PC-9 (cell line): Measurements from ENCODE around the gene GORASP2.

Source experiments
- EZH2 ChIP-seq: fragments of 200-600 bp; sonication (generic); IDR thresholded peaks from 2 replicates; pipeline ENCODE4 v1.8.0; 2017; ENCODE audit warnings: antibody characterized with exemption, low read depth
- TF ChIP-seq, protein P1 (sequence below): fragments of 200-600 bp; sonication (generic); conservative IDR thresholded peaks from 2 replicates; pipeline ENCODE4 v1.6.1; 2017; ENCODE audit warnings: mixed run types, antibody characterized with exemption, mild to moderate bottlenecking, moderate library complexity

DNA sequence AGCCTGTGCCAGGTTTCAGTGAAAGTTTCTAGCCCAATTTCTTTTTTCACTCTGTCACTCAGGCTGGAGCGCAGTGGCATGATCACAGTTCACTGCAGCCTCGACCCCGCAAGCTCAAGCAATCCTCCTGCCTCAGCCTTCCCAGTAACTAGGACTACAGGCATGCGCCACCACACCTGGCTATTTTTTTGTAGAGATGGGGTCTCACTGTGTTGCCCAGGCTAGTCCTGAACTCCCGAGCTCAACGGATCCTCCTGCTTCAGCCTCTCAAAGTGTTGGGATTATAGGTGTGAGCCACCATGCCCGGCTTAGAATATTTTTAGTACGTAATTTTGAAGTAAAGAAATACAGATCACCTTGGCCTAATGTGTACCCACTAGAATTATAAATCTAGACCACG is 87.1 kb downstream of the GORASP2 start:
- TF ChIP-seq, protein P1, sequence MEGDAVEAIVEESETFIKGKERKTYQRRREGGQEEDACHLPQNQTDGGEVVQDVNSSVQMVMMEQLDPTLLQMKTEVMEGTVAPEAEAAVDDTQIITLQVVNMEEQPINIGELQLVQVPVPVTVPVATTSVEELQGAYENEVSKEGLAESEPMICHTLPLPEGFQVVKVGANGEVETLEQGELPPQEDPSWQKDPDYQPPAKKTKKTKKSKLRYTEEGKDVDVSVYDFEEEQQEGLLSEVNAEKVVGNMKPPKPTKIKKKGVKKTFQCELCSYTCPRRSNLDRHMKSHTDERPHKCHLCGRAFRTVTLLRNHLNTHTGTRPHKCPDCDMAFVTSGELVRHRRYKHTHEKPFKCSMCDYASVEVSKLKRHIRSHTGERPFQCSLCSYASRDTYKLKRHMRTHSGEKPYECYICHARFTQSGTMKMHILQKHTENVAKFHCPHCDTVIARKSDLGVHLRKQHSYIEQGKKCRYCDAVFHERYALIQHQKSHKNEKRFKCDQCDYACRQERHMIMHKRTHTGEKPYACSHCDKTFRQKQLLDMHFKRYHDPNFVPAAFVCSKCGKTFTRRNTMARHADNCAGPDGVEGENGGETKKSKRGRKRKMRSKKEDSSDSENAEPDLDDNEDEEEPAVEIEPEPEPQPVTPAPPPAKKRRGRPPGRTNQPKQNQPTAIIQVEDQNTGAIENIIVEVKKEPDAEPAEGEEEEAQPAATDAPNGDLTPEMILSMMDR: no peak
- TF ChIP-seq EZH2: no peak
